Fibroblast of skin of left quadriceps (primary cell): ENCODE results near the gene MRPL2.
"Not testable (repeated sequence)": the region's sequence is repeated elsewhere in the genome, so short reads cannot be mapped to it uniquely, and the experiment has no call there.

Source experiments
- DNase-seq, 2 experiments: peaks; one replicate each; pipeline ENCODE4 v3.0.0-alpha.2; 2013; ENCODE audit warnings: low read depth in 2 of 2

The MRPL2 gene

DNA sequence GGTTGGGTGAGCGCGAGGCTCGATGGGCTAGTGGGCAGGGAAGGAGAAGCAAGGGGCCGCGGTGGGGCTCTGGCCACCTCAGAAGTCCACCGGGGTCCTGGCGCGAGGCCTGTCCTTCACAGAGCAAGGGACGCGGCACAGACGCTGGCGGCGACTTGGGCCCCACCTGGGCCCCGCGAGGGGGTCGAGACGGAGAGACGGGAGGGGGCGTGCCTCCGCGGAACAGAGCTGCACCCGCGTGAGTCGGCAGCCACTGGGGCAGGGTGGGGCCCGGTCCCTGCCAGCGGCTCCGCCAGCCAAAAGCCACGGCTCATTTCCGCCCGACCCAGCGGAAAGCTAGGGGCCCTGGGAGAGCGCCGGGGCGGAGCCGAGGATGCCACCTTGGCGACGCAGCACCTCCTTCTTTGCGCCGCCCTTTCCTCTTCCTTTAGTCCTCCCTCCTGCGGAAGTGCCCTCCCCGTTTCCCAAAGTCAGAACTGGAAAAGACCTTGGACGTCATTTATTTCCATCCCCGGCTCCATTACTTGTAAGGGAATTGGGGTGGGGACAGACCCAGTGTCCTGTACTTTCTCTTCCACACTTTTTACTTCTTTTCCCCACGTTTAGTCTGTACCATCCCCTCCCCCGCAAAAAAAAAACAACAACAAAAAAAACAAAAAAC, 5.6 kb downstream of the MRPL2 start, which contains the start of gene CUL7:
TSS of gene CUL7 (minus strand) at position 307 of the 661 bp plus-strand sequence. CDS start 1,063 bp downstream, outside the sequence.
- peak; percentile 91 for DNase-seq

DNA sequence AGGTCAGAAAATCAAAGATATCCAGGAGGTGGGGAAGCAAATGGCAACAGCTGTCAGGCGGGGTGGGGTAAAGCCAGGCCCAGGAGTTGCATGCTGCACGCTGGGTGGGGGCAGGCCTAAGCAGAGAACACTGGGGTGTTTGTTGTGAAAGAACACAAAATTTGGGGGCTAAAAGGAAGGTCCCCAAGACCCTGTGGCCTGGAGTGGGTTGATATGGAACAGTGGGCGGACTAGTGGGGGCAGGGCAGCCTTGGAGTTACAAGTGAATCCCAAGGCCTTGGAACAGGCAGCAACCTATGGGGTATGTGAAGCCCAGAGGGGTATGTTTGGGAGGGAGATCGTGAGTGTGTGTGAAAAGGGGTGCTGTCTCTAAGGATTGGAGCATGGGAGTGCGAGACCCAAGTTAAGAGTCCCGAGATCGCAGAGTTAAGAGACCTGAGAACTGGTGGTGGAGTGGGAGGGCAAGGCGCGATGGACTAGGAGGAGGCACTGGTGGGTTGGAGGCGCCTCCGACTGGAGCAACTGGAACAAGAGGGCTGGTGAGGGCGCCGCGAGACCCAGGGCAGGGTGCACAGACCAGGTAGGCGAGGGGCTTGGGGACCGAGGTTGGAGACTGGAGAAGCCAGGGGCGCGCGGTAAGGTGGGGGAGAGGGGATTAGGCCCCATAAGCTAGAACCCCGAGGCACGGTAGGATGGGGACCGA, 6.2 kb downstream of the MRPL2 start:
- DNase-seq, result no peak

DNA sequence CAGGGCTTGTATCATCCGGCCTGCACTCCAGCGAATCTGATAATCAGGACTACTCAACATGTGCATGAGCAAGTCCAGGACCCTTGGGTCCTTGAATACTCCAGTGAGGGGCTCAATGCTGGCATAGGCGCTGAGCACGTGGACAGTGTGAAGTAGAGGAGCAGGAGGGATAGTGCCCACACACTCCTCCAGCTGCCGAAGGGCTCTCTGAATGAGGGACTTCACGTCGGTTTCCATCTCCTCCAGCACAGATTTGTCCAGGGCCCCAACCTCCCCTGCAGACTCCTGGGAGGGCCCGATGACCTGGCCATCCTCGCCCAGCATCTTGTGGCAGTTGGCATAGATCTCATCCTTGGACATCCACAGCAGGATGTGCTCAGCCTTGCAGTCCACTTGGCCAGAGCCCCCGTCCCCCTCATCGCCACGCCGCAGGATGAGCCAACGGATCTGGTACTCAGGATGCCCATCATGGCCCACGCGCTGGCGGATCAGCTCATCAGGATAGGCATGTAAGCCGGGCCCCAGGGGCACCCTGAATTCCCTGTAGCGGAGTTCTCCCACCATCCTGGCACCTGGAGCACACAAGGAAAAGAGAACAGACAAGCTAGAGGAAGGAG, 6.9 kb downstream of the MRPL2 start:
- no peak for DNase-seq

DNA sequence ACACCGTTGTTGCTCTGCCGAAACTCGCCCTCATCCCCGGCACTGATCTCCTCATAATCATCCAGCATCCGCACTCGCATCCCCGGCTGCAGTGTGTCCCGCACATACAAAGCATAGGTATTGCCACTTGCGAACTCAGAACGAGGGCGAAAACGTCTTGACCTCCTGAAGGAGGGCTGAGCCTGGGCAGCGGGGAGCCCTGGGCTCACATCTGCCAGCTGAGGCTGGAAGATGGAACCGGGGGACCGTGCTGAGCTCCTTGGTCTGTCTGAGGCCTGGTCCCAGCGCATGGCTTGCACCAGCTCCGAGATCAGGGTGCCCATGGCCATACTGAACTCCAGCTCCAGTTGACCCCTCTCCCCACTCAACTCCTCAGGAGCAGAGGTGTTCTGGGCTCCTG, 8.3 kb downstream of the MRPL2 start:
- no peak for DNase-seq

DNA sequence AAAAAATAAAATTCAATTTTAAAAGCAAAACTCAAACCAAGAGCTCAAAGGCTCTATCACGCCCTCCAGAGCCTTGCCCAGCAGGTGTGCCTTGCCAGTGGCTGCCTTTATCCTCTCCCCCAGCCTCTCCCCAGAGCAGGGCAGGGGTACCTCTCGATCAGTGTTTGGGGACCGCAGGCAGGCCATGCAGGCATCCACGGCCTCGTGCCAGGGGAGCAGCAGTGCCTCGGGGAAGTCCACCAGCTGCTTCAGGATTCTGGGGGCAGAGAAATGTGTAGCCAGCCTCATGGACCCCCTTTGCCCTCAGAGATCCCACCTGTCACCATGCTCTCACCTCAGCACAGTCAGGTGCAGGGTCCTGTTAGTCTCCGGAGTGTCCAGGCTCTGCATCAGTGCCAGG, 11.2 kb downstream of the MRPL2 start:
- DNase-seq, result no peak

DNA sequence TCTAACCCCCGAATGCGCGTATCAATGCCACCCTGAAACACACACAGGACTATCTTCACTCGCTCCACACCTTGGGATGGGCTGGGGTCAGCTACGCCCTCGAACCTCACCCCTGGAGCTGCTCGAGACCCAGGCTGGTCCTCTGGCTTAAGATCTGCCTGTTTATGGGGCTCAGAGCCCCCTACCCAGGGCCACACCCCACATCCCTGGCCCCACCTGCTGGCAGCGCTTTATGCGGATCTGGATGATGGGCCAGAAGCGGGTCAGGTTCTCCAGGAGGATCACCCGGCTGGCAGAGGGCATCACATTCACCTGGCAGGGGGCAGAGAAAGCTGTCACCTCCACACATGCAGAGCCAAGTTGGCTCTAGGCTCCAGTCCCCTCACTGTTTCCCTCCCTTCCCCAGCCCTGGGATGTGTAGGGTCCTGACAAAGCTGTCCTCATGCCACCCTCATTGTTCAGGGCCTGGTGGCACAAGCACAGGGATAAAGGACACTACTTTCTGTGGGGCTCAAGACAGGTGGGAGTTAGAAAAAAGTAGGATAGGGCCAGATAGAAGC, 13.8 kb downstream of the MRPL2 start:
- no peak for DNase-seq

DNA sequence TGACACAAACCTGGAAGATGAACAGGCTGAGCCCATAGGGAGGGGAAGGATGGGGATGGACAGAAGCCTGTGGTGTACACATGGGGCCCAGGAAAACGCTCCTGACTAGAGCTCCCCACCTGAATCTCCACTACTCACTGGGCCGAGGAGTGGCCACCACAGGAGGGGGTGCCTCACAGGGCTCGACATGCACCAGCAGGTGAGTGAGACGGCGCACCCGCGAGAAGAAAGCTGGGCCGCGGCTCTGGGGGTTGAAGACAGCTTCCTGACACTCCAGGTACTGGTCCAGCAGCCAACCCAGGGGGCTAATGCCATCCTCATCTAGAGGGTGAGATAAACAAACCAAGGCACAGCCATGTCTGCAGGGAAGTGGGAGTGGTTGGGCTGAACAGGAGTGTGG, 15.9 kb downstream of the MRPL2 start:
- DNase-seq, result no peak

DNA sequence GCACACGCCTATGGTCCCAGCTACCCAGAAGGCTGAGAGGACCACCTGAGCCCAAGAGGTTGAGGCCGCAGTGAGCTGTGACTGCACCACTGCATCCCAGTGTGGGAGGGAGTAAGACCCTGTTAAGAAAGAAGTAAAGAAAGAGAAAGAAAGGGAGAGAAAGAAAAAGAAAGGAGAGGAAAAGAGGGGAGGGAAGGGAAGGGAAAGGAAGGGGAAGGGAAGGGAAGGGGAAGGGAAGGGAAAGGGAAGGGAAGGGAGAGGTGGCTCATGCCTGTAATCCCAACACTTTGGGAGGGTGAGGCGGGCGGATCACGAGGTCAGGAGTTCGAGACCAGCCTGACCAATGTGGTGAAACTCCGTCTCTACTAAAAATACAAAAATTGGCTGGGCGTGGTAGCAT, 17.8 kb downstream of the MRPL2 start:
- DNase-seq, result not testable (repeated sequence)

DNA sequence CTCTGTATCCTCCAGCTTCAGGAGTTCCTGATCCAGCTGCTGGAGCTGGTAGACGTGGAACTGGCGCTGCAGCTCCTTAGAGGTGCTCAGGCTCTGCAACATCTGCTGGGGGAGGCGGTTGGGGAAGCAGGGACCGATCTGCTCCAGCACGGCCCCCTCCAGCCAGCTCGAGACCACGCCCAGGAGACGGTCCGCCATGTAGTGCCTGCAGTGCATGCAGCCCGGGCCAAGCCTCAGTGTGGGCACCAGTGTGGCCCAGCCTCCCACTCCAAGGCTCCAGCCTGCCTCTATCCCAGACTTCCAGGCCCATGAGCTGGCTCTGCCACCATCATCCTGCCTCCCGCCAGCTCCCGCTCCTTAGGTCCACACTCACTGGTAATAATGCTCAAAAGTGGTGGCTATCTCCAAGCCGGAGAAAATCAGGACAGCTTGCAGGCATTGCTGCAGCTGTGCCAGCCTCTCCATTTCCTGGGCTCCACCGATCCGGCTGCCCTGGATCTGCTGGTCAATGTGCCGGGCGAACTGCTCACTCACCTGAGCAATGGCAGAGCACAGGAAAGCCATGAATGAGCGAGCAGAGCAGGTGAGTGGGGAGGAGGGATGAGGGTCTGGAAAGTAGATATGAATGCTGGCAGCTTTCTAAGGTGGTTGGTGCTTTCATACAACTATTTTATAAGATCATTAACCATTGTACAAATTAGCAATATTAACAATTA, 18.5 kb downstream of the MRPL2 start:
- DNase-seq, result no peak

DNA sequence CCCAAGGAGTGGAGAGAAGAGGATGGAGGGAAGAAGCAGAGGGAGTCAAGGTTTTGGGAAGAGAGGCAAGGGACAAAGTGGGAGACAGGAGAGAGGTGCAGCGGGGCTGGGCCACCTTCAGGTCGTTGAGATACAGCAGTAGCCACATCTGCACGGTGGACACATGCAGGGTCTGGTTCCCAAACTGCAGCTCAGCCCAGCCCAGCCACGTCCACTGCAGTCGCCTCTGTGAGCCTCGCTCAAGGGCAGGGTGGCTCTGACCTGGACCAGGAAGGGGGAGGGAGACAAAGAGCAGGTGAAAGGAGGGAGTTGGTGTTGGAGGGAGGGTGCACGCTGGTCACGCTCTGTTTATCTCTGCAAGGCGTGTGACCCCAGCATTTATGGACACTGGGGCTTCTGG, 20.5 kb downstream of the MRPL2 start:
- DNase-seq, result no peak

DNA sequence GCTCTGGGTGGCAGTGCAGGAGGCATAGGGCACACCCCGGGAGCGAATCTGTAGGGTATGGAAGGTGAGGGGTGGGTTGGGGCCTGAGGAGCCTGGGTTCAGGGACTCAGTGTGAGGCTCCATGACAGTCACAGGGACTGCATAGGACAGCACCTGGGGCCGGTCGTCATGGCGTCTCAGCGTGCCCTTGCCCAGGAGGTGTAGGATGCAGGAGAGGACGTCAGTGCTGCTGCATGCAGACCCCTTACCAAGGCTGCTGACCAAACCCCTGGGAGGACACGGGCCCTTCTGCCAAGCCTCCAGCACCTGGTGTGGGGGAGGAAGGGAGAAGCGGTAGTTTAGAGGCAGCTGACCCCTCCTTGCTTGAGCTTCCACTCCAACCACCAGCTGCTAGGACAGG, 21.5 kb downstream of the MRPL2 start:
- no peak for DNase-seq

DNA sequence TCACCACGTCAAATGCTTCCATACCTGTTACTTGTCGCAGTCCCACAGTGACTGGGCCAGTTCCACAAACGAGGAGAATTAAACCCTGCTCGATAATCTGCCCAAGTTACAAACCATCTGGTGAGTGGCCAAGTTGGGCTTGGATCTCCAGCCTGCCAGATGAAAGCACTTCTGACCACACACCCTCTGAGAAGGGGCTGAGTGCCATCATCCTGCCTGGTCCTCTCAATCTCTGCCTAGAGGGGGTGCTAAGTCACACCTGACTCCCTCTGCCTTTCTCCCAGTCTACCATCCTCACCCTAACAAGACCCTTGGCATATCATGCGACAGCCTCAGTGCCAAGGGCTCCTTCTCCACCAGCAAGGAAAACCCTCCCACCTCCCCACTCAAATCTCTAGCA, 22.0 kb downstream of the MRPL2 start:
- no peak for DNase-seq

DNA sequence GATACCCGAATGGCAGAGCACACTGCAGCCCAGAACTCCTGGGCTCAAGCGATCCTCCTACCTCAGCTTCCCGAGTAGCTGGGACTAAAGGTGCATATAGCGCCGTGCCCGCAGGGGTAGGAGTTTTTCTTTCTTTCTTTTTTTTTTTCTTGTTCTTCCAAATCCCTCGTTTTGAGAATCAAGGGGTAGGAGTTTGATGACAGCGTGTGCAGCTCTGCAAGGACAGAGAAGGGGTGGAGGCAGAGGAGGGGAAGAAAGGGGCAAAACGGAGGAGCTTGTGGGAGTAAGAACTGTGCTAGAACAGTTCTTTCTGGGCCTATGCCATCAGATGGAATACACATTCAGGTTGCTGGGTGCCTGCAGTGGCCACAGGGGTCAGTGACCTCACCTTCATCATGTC, 22.5 kb downstream of the MRPL2 start:
- no peak for DNase-seq

DNA sequence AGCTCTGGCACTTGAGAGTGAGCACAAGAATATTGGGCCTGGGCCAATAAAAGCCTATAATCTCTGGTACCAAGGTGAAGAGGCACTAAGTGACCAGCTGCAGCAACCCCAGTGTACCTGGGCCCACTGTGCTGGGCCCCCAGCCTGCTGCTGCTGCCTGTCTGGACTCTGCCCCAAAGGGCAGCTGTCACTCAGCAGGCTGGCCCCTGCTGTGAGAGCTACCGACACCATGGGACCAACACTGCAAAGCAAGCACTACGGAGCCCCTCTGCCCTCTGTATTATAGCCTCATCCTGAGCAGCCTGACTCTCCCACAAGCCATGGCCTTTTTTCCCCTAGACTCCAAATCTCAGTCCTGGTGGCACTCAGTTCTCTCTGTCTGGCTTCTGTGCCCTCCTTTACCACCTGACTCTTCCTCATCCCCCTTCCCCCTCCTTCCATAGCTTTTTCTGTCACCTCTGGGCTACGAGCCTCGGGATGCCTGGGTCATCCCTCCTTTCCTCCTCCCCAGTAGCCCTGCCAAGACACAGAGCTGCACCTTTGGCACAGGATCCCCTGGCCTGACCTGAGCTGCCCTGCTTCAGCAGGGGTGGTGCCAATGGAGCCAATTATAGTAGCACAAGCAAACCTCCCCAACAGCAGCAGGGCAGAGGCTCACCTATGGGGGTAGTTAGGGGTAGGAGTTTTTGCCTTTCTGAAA, 23.6 kb downstream of the MRPL2 start:
- no peak for DNase-seq

DNA sequence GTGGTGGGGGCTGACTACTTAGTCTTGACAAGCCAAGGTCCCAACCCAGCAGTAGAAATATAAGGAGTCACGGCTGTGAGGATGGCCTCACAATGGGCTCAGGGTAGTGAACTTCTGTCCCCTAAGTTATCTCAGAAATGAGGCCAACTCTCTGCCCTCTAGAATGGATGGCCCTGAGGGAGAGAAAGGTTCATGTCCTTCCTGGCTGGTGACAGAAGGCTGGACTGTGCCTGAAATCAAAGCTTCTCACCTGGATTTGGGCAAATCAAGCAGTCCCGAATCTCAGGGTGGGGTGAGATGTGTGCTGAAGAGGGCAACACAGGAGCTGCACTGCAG, 25.1 kb downstream of the MRPL2 start:
- no peak for DNase-seq

DNA sequence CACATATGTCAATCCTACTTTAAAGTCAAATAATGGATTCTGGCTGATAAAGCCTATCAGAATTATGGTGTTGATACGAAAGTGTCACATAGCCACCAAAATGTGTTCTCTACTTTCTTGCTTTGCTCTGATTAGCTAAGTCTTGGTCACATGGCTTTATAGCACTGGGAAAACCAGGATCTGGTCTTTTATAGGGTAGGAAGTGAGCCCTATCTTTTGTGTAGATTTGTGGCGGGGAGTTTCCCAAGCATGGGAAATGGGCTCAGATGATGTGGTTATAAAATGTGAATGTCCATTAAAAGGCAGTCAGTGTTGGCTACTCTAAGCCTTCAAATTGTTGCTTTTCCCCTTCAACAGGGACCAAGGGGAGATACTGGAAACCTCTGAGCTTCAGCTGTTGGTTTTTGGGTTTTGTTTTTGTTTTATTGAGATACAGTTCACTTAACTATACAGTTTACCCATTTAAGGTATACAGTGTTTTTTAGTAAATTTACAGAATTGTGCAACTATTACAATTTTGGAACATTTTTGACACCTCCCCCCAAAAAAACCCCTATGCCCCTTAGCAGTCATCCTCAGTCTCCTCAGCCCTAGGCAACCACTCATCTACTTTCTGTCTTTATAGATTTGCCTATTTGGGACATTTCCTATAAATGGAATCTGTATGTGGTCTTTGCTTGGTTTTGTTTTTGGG, 25.6 kb downstream of the MRPL2 start:
- DNase-seq, result no peak

DNA sequence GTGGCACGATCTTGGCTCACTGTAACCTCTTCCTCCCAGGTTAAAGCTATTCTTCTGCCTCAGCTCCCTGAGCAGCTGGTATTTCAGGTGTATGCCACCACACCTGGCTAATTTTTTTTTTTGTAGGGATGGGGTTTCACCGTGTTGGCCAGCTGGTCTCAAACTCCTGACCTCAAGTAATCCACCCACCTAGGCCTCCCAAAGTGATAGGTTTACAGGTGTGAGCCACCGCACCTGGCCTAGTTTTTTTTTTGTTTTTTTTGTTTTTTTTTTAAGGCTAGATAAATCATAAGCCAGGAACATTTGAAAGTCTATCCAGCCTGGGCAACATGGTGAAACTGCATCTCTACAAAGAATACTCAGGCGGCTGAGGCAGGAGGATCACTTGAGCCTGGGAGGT, 26.9 kb downstream of the MRPL2 start:
- DNase-seq, result no peak

DNA sequence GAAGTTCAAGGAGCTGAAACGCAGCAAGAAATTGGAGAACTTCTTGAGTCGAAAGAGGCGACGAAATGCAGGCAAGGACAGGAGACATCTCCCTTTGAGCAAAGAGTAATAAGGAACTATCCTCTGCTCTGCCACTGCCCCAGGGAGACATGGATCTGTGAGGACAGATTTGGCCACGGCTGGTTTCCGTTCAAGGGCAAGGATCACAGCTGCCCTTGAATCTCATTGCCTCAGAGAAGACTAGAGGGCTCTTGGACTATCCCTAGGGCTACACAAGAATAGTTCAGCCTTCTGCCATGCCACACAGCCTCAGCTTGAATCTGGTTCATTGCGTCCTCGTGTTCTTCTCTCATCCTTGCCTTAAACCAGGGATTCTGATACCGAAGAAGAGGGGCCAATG, 30.1 kb downstream of the MRPL2 start:
- no peak for DNase-seq

DNA sequence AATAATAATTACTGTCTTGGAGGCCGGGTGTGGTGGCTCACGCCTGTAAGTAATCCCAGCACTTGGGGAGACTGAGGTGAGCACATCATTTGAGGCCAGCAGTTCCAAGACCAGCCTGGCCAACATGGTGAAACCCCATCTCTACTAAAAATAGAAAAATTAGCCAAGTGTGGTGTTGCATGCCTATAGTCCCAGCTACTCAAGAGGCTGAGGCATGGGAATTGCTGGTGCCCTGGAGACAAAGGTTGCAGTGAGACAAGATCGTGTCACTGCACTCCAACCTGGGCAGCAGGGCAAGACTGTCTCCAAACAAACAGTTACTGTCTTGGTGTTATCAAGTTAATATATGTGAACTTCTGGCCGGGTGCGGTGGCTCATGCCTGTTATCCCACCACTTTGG, 32.9 kb downstream of the MRPL2 start:
- no peak for DNase-seq

DNA sequence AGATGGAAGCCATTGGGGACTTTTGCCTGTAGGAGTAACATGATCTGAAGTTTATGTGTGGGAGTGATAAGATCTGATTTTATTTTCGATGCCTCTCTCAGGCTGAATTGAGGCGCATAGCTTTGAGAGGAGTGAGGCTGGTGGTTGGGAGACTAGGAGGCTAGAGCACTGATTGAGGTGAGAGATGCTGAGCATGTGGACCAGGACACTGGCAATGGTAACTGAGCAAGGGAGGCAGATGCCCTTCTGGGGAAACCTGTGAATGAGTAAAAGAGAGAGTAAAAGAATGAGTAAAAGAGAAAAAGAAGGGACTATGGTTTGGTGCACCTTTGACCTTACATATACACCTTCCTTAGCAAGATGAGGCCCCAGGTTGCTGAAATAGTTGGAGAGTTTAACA, 34.8 kb downstream of the MRPL2 start:
- DNase-seq, result no peak
